ENCODE measurements around the gene BMERB1. TPM values are rescaled to one million over a fixed set of nuclear protein-coding genes. Genes with fewer than 3 reads are reported as not detected.

The BMERB1 gene
- total and polyA plus RNA-seq, 7 experiments from 2014 or later = 0.51 to 8.2 (median 2.3) TPM

- no peak overlapping the region for H3K27ac Mint-ChIP-seq
- DNase-seq (no peak), ATAC-seq (no peak)
- intact Hi-C loops (cut with micrococcal nuclease) = no loop called here
- Histone ChIP-seq H3K36me3 (ENCODE audit: control insufficient read depth in 2 of 3, insufficient read depth in 3 of 3, low read length in 3 of 3) (no peaks in the 10 kb centered on the region), H3K4me3 (ENCODE audit: low read length) (no peak overlapping the region), H3K27ac (ENCODE audit: low read depth, low read length) (no peak overlapping the region), H3K9me3 (ENCODE audit: control insufficient read depth in 2 of 3, low read length in 3 of 3) (no peaks in the 10 kb centered on the region), H3K27me3 (ENCODE audit: control insufficient read depth in 2 of 2, insufficient read depth in 2 of 2, low read length in 2 of 2) (no peaks in the 10 kb centered on the region), H3K4me1 (ENCODE audit: control insufficient read depth in 2 of 2, insufficient read depth in 2 of 2, low read length in 2 of 2) (no peaks in the 10 kb centered on the region)
- peaks cover 0 to 3% (median 0%) of the 10 kb centered on the region in 11 donors for H3K9me3 Mint-ChIP-seq
- ChIA-PET POLR2A (no interaction called here), CTCF (no interaction called here)
- H3K4me3 Mint-ChIP-seq = no peak overlapping the region
- H3K36me3 Mint-ChIP-seq = no peaks in the 10 kb centered on the region
- H3K4me1 Mint-ChIP-seq = peaks cover 0 to 29% (median 8%) of the 10 kb centered on the region in 7 donors
- H3K27me3 Mint-ChIP-seq = peaks cover 0 to 4% (median 0%) of the 10 kb centered on the region in 5 donors
These were observed 73.7 kb downstream of the BMERB1 start for GRCh38 chr16:15507959-15508627.

- Histone ChIP-seq H3K4me3 (ENCODE audit: low read length) (no peak overlapping the region), H3K9me3 (ENCODE audit: control insufficient read depth in 2 of 3, low read length in 3 of 3) (no peaks in the 10 kb centered on the region), H3K4me1 (ENCODE audit: control insufficient read depth in 2 of 2, insufficient read depth in 2 of 2, low read length in 2 of 2) (no peaks in the 10 kb centered on the region), H3K27ac (ENCODE audit: low read depth, low read length) (no peak overlapping the region), H3K36me3 (ENCODE audit: control insufficient read depth in 2 of 3, insufficient read depth in 3 of 3, low read length in 3 of 3) (no peaks in the 10 kb centered on the region), H3K27me3 (ENCODE audit: control insufficient read depth in 2 of 2, insufficient read depth in 2 of 2, low read length in 2 of 2) (no peaks in the 10 kb centered on the region)
- intact Hi-C loops (cut with micrococcal nuclease) = no loop called here
- H3K4me3 Mint-ChIP-seq = peak overlapping the region in 1 of 10 donors; percentile 41
- ATAC-seq (peak; percentile 77), DNase-seq (peak in 2 of 9 donors; percentile 1)
- POLR2A ChIA-PET = no interaction called here
- CTCF ChIA-PET = no interaction called here
- H3K27ac Mint-ChIP-seq = peak overlapping the region in 2 of 9 donors; percentile 7 to 70
- H3K36me3 Mint-ChIP-seq = no peaks in the 10 kb centered on the region
- H3K9me3 Mint-ChIP-seq = peaks cover 0 to 3% (median 0%) of the 10 kb centered on the region in 11 donors
- peaks cover 0 to 4% (median 0%) of the 10 kb centered on the region in 5 donors for H3K27me3 Mint-ChIP-seq
- peaks cover 0 to 29% (median 8%) of the 10 kb centered on the region in 7 donors for H3K4me1 Mint-ChIP-seq
These were observed 74.7 kb downstream of the BMERB1 start for GRCh38 chr16:15509051-15509592.

GRCh38 chr16:15509593-15510535, 75.5 kb downstream of the BMERB1 start:
- POLR2A ChIA-PET = no interaction called here
- intact Hi-C loops (cut with micrococcal nuclease) = no loop called here

GRCh38 chr16:15510992-15511391, 76.6 kb downstream of the BMERB1 start:
- H3K27me3 Mint-ChIP-seq = peaks cover 0 to 4% (median 0%) of the 10 kb centered on the region in 5 donors
- intact Hi-C loops (cut with micrococcal nuclease) = no loop called here
- Histone ChIP-seq H3K27ac (ENCODE audit: low read depth, low read length) (no peak overlapping the region), H3K27me3 (ENCODE audit: control insufficient read depth in 2 of 2, insufficient read depth in 2 of 2, low read length in 2 of 2) (no peaks in the 10 kb centered on the region), H3K9me3 (ENCODE audit: control insufficient read depth in 2 of 3, low read length in 3 of 3) (no peaks in the 10 kb centered on the region), H3K36me3 (ENCODE audit: control insufficient read depth in 2 of 3, insufficient read depth in 3 of 3, low read length in 3 of 3) (no peaks in the 10 kb centered on the region), H3K4me1 (ENCODE audit: control insufficient read depth in 2 of 2, insufficient read depth in 2 of 2, low read length in 2 of 2) (no peaks in the 10 kb centered on the region), H3K4me3 (ENCODE audit: low read length) (no peak overlapping the region)
- peaks cover 0 to 3% (median 0%) of the 10 kb centered on the region in 11 donors for H3K9me3 Mint-ChIP-seq
- peaks cover 0 to 29% (median 8%) of the 10 kb centered on the region in 7 donors for H3K4me1 Mint-ChIP-seq
- no peak overlapping the region for H3K4me3 Mint-ChIP-seq
- no peak for DNase-seq
- no peaks in the 10 kb centered on the region for H3K36me3 Mint-ChIP-seq
- ATAC-seq = no peak
- peak overlapping the region in 1 of 9 donors; percentile 40 for H3K27ac Mint-ChIP-seq
- POLR2A ChIA-PET = no interaction called here
- CTCF ChIA-PET = no interaction called here

More at GRCh38 chr16:15509593-15510535, 75.5 kb downstream of the BMERB1 start:
- Mint-ChIP-seq H3K9me3 (peaks cover 0 to 3% (median 0%) of the 10 kb centered on the region in 11 donors), H3K36me3 (no peaks in the 10 kb centered on the region), H3K4me3 (peak overlapping the region in 1 of 10 donors; percentile 41), H3K27ac (peak overlapping the region in 2 of 9 donors; percentile 7 to 70), H3K27me3 (peaks cover 0 to 4% (median 0%) of the 10 kb centered on the region in 5 donors), H3K4me1 (peaks cover 0 to 29% (median 8%) of the 10 kb centered on the region in 7 donors)
- Histone ChIP-seq H3K27ac (ENCODE audit: low read depth, low read length) (no peak overlapping the region), H3K36me3 (ENCODE audit: control insufficient read depth in 2 of 3, insufficient read depth in 3 of 3, low read length in 3 of 3) (no peaks in the 10 kb centered on the region), H3K4me1 (ENCODE audit: control insufficient read depth in 2 of 2, insufficient read depth in 2 of 2, low read length in 2 of 2) (no peaks in the 10 kb centered on the region), H3K4me3 (ENCODE audit: low read length) (no peak overlapping the region), H3K27me3 (ENCODE audit: control insufficient read depth in 2 of 2, insufficient read depth in 2 of 2, low read length in 2 of 2) (no peaks in the 10 kb centered on the region), H3K9me3 (ENCODE audit: control insufficient read depth in 2 of 3, low read length in 3 of 3) (no peaks in the 10 kb centered on the region)
- peak; percentile 46 for ATAC-seq
- no peak for DNase-seq
- CTCF ChIA-PET = no interaction called here

- no peaks in the 10 kb centered on the region for H3K9me3 Mint-ChIP-seq
These were observed 77.5 kb downstream of the BMERB1 start for GRCh38 chr16:15511759-15512487.

GRCh38 chr16:15513156-15513555, 78.8 kb downstream of the BMERB1 start:
- ATAC-seq (no peak), DNase-seq (no peak)
- ChIA-PET CTCF (no interaction called here), POLR2A (no interaction called here)
- H3K36me3 Mint-ChIP-seq = no peaks in the 10 kb centered on the region
- H3K27me3 Mint-ChIP-seq = peaks cover 0 to 4% (median 0%) of the 10 kb centered on the region in 5 donors
- Histone ChIP-seq H3K36me3 (ENCODE audit: control insufficient read depth in 2 of 3, insufficient read depth in 3 of 3, low read length in 3 of 3) (no peaks in the 10 kb centered on the region), H3K27ac (ENCODE audit: low read depth, low read length) (no peak overlapping the region), H3K4me3 (ENCODE audit: low read length) (no peak overlapping the region), H3K4me1 (ENCODE audit: control insufficient read depth in 2 of 2, insufficient read depth in 2 of 2, low read length in 2 of 2) (no peaks in the 10 kb centered on the region), H3K9me3 (ENCODE audit: control insufficient read depth in 2 of 3, low read length in 3 of 3) (no peaks in the 10 kb centered on the region), H3K27me3 (ENCODE audit: control insufficient read depth in 2 of 2, insufficient read depth in 2 of 2, low read length in 2 of 2) (no peaks in the 10 kb centered on the region)
- intact Hi-C loops (cut with micrococcal nuclease) = no loop called here
- no peak overlapping the region for H3K27ac Mint-ChIP-seq
- H3K4me1 Mint-ChIP-seq = peaks cover 0 to 23% (median 8%) of the 10 kb centered on the region in 7 donors
- H3K9me3 Mint-ChIP-seq = no peaks in the 10 kb centered on the region
- H3K4me3 Mint-ChIP-seq = no peak overlapping the region

More at GRCh38 chr16:15511759-15512487, 77.5 kb downstream of the BMERB1 start:
- intact Hi-C loops (cut with micrococcal nuclease) = no loop called here
- Mint-ChIP-seq H3K36me3 (no peaks in the 10 kb centered on the region), H3K27ac (peak overlapping the region in 1 of 9 donors; percentile 8), H3K4me1 (peaks cover 0 to 29% (median 8%) of the 10 kb centered on the region in 7 donors), H3K27me3 (peaks cover 0 to 4% (median 0%) of the 10 kb centered on the region in 5 donors), H3K4me3 (no peak overlapping the region)
- H3K36me3 ChIP-seq (ENCODE audit: control insufficient read depth in 2 of 3, insufficient read depth in 3 of 3, low read length in 3 of 3) = no peaks in the 10 kb centered on the region
- no peaks in the 10 kb centered on the region for H3K4me1 ChIP-seq (ENCODE audit: control insufficient read depth in 2 of 2, insufficient read depth in 2 of 2, low read length in 2 of 2)
- DNase-seq (no peak), ATAC-seq (no peak)
- no peaks in the 10 kb centered on the region for H3K27me3 ChIP-seq (ENCODE audit: control insufficient read depth in 2 of 2, insufficient read depth in 2 of 2, low read length in 2 of 2)
- CTCF ChIA-PET = no interaction called here
- no peak overlapping the region for H3K27ac ChIP-seq (ENCODE audit: low read depth, low read length)
- POLR2A ChIA-PET = no interaction called here
- no peaks in the 10 kb centered on the region for H3K9me3 ChIP-seq (ENCODE audit: control insufficient read depth in 2 of 3, low read length in 3 of 3)
- H3K4me3 ChIP-seq (ENCODE audit: low read length) = no peak overlapping the region

All from naive thymus-derived CD4-positive, alpha-beta T cell (primary cell).